CD4-positive, alpha-beta T cell treated with Interleukin-6 at 100 ng/mL for 8 hours (primary cell): ENCODE results near the gene PPP4C.

ENCODE experiments used
- DNase-seq: peaks from one replicate; pipeline ENCODE4 v3.0.0-alpha.2; 2020; ENCODE audit warnings: mixed read lengths, low spot score

The PPP4C gene

GRCh38 chr16:30082545-30083090 is 6.8 kb downstream of the PPP4C start:
- DNase-seq: no peak

GRCh38 chr16:30083216-30084055 is 7.6 kb downstream of the PPP4C start:
- DNase-seq: no peak

- DNase-seq: no peak
Measured at GRCh38 chr16:30084096-30084815, 8.5 kb downstream of the PPP4C start.

GRCh38 chr16:30084816-30085159 is 9.0 kb downstream of the PPP4C start:
- no peak for DNase-seq

GRCh38 chr16:30085247-30085646 is 9.5 kb downstream of the PPP4C start:
- DNase-seq: no peak

GRCh38 chr16:30085820-30086219 is 10.0 kb downstream of the PPP4C start:
- no peak for DNase-seq

GRCh38 chr16:30086291-30087140 is 10.7 kb downstream of the PPP4C start:
- DNase-seq: no peak

- DNase-seq: no peak
Measured at GRCh38 chr16:30087181-30087898, 11.5 kb downstream of the PPP4C start.

- no peak for DNase-seq
Measured at GRCh38 chr16:30088237-30088831, 12.5 kb downstream of the PPP4C start.

- no peak for DNase-seq
Measured at GRCh38 chr16:30088832-30089624, 13.2 kb downstream of the PPP4C start.

GRCh38 chr16:30090610-30091331 is 15.0 kb downstream of the PPP4C start:
- no peak for DNase-seq

GRCh38 chr16:30091474-30092372 is 15.9 kb downstream of the PPP4C start, which contains the start of gene TBX6:
Gene TBX6 (minus strand): TSS chr16:30091924. CDS start chr16:30091193, 731 bp downstream.
- peak; percentile 92 for DNase-seq

GRCh38 chr16:30092373-30093010 is 16.7 kb downstream of the PPP4C start:
- DNase-seq: peak; percentile 51

- no peak for DNase-seq
Measured at GRCh38 chr16:30094541-30095165, 18.9 kb downstream of the PPP4C start.

GRCh38 chr16:30095166-30096078 is 19.6 kb downstream of the PPP4C start:
- DNase-seq: no peak

GRCh38 chr16:30096105-30096861 is 20.5 kb downstream of the PPP4C start, which contains the start of gene YPEL3:
Gene YPEL3 (minus strand): TSS chr16:30096213. CDS start chr16:30095482, 731 bp downstream.
- DNase-seq: peak; percentile 90
